Stimulated activated CD4-positive, alpha-beta T cell treated with anti-CD3 and anti-CD28 coated beads, Interleukin-4, amount 100 ng/mL, for 48 hours (primary cell): ENCODE results near the gene RANBP17.
"Not testable (repeated sequence)": the region's sequence is repeated elsewhere in the genome, so short reads cannot be mapped to it uniquely, and the experiment has no call there.

ENCODE experiments used
- DNase-seq, 2 donors: peaks; one replicate each; pipeline ENCODE4 v3.0.0-alpha.2; 2020; ENCODE audit warnings: low read depth in 2 of 2

RANBP17 gene

DNA sequence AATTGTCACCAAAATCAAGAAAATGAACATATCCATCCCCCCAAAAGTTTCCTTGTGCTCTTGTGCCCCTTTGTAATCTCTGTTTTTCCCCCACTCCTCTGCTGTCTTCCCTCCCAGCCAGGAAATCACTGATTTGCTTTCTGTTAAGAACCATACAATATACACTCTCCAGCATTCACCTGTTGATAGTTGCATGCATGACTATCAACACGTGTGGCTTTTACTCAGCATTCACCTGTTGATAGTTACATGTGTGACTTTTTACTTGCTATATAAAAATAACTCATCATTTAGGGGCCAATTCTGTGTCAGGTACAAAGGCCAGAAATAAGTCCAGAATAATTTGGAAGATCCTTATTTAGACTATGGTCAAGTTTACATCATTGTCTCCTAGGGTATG is 6.0 kb downstream of the RANBP17 start:
- no peak for DNase-seq

DNA sequence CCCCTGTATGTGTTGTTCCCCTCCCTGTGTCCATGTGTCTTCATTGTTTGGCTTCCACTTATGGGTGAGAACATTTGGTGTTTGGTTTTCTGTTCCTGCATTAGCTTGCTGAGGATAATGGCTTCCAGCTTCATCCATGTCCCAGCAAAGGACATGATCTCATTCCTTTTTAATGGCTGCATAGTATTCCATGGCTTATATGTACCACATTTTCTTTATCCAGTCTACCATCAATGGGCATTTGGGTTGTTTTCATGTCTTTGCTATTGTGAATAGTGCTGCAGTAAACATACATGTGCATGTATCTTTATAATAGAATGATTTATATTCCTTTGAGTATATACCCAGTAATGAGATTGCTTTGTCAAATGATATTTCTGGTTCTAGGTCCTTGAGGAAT is 8.6 kb downstream of the RANBP17 start:
- DNase-seq: not testable (repeated sequence)

DNA sequence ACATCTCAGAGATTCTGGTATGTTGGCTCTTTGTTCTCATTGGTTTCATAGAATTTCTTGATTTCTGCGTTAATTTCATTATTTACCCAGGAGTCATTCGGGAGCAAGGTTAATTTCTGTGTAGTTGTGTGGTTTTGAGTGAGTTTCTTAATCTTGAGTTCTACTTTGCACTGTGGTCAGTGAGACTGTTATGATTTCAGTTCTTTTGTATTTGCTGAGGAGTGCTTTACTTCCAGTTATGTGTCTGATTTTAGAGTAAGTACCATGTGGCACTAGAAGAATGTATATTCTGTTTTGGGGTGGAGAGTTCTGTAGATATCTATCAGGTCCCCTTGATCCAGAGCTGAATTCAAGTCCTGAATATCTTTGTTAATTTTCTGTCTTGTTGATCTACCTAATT is 12.2 kb downstream of the RANBP17 start:
- no peak for DNase-seq

DNA sequence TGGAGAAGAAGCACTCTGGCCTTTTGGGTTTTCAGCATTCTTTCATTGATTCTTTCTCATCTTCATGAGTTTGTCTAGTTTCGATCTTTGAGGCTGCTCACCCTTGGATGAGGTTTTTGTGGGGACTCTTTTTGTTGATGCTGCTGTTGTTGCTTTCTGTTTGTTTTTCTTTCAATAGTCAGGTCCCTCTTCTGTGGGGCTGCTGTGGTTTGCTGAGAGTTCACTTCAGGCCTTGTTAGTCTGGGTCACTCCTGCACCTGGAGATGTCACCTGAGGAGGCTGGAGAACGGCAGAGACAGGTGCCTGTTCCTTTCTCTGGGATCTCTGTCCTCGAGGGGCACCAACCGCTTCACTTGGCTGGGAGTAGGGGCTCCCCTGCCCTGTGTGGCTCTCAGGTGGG is 14.0 kb downstream of the RANBP17 start:
- no peak for DNase-seq

DNA sequence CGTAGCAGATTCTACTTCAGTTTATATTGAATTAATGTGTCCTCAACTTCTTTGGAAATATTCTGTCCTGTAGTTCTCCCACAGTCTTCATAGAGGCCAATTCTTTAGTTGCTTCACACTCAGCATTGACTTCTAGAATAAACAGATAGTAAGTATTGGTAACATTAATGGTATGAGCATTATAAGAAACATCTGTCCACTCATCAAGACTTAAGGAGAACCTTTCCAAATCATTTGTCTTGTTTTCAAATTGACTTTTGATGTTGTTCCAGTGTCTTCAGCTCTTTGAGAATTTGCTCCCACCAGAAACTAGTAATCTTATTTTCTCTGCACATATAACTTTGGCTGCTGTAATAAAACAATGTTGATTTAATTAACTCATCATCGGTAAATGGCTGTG is 18.3 kb downstream of the RANBP17 start:
- no peak for DNase-seq

DNA sequence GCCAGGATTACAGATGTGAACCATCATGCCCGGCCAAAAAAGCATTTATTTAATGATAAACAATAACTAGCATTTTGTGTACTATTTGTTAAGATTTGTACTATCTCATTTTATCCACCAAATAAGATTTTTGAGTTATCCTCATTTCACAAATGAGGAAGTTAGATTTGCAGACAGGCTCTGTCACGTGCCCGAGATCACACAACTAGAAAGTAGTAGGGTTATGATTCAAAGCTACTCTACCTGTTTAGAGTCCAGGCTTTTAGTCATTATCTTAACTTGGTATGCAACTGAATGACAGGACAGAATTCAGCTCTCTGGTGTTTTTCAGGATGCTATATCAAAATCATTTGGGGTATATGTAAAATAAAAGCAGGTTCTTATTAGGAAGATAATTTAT is 20.5 kb downstream of the RANBP17 start:
- no peak for DNase-seq

DNA sequence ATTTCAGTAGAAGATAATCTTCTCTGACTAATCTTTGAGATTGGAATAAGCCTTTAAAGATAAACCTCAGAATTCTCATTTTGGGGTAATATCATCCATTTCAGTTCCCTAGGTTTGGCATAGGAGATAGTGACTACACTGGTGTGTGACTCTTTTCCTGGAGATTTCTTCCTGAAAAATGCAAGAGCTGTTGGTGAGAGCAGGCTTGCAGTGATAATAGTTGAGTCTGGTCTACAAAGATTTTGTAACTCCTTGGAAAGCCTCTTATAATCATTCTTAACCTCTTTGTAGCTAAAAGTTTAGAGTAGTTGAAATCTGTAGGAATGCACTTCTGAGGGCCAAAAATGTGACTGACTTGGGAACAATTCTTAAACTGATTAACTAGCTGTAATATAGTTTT is 23.4 kb downstream of the RANBP17 start:
- no peak for DNase-seq

- DNase-seq: no peak
These were observed 24.0 kb downstream of the RANBP17 start for GRCh38 chr5:170885809-170886208.

DNA sequence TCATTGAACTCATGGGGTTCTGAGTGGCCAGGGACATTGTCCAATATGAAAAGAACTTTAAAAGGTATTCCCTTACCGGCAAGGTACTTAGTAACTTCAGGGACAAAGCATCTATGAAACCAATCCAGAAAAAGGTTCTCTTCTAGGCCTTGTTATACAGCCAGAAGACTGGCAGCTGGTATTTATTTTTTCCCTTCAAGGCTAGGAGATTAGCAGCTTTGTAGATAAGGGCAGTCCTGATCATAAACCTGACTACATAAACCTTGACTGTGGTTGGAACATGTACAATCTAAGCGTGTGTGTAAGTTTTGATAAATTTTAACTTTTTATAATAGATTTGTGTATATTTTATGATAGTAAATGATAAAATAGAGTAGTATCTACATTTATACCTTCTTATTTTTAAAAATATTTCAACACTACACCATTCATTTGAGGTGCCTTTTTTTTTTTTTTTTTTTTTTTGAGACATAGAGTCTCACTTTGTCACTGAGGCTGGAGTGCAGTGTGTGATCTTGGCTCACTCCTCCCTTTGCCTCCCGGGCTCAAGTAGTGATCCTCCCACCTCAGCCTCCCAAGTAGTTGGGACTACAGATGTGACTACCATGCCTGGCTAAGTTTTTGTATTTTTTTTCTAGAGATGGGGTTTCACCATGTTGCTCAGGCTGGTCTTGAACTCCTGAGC is 24.5 kb downstream of the RANBP17 start:
- no peak for DNase-seq

DNA sequence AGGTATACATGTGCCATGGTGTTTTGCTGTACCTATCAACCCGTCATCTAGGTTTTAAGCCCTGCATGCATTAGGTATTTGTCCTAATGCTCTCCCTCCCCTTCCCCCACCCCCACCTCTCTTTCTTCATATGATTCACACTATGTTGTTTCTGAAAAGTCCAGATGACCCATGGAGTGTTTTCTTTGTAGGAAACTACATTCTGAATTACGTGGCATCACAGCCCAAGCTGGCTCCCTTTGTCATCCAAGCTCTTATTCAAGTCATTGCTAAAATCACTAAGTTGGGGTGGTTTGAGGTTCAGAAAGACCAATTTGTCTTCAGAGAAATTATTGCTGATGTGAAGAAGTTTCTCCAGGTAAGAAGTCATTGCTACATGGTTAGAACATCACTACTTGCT is 30.4 kb downstream of the RANBP17 start:
- DNase-seq: no peak

DNA sequence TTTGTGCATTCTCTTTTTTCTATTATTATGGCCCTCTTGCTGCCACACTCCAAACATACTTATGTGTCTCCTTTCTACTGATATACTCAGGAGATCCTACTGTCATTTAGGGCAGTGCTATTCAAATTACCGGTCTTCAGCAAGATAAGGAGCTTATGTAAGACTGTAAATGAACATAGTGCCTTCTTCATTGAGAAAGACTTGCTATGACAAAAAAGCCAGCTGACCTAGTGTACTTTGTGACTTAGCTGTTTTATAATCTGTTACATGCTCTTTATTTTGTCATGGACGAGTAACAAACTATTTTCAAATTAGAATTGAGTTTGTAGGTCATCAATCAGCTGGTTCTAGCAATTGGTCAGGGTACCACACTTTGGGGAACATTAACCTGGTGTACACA is 32.8 kb downstream of the RANBP17 start:
- DNase-seq: no peak

- DNase-seq: no peak
These were observed 35.0 kb downstream of the RANBP17 start for GRCh38 chr5:170896779-170897178.

DNA sequence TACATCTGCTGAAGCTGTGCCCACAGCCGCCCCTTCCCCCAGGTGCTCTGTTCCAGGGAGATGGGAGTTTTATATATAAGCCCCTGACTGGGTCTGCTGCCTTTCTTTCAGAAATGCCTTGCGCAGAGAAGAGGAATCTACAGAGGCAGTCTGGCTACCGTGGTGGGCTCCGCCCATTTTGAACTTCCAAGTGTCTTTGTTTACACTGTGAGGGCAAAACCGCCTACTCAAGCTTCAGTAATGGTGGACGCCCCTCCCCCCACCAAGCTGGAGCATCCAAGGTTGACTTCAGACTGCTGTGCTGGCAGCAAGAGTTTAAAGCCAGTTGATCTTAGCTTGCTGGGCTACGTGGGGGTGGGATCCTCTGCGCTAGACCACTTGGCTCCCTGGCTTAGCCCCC is 41.3 kb downstream of the RANBP17 start:
- DNase-seq: no peak

DNA sequence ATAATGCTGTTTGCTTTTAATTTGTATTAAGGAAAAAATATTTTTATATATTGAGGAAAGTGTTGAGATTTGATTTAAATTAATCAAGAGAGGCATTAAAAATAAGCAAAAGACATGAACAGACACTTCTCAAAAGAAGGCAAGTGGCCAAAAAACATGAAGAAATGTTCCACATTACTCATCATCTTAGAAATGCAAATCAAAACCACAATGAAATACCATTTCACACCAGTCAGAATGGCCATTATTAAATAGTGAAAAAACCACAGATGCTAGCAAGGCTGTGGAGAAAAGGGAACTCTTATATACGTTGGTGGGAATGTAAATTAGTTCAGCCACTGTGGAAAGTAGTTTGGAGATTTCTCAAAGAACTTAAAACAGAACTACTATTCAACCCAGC is 45.9 kb downstream of the RANBP17 start:
- no peak for DNase-seq

GRCh38 chr5:170913573-170913972 is 51.8 kb downstream of the RANBP17 start:
- no peak for DNase-seq

GRCh38 chr5:170917113-170917512 is 55.3 kb downstream of the RANBP17 start:
- DNase-seq: no peak

DNA sequence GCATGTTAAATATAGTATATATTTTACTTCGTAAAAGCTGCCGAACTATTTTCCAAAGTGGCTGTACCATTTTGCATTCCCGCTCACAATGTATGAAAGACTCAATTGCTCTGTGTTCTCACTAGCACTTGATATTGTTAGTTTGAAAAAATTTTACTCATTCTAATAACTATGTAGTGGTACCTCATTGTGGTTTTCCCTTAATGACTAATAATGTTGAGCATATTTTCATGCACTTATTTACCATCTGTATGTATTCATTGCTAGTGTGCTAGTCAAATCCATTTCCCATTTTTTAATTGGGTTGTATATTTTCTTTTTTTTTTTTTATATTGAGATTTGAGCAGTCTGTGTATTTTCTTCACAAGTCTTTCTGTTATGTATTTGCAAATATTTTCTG is 58.4 kb downstream of the RANBP17 start:
- DNase-seq: no peak

DNA sequence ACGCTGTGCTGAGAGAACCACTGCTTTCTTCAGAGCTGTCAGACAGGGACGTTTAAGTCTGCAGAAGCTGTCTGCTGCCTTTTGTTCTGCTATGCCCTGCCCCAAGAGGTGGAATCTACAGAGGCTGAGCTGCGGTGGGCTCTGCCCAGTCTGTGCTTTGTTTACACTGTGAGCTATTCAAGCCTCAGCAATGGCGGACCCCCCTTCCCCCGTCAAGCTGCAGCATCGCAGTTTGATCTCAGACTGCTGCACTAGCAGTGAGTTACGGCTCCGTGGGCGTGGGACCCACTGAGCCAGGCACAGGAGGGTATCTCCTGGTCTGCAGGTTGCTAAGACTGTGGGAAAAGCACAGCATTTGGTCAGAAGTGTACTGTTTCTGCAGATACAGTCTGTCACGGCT is 60.5 kb downstream of the RANBP17 start:
- DNase-seq: not testable (repeated sequence)

DNA sequence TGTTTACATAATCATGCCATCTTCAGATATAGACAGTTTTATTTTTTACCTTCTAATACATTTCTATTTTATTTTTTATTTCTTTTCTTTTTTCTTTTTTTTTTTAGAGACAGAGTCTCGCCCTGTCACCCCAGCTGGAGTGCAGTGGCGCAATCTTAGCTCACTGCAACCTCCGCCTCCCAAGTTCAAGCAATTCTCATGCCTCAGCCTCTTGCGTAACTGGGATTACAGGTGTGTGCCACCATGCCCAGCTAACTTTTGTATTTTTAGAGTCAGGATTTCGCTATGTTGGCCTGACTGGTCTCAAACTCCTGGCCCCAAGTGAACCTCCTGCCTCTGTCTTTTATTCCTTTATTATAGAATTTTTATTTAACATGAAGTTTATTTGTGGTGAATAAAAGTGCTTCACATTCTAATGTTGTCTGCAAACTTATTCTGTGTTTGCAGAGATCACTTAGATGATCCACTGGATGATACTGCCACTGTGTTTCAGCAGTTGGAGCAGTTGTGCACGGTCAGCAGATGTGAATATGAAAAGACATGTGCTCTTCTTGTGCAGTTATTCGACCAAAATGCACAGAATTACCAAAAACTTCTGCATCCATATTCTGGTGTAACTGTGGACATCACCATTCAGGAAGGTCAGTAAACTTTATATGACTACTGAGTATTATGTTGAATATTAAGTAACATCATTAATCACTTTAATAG is 62.2 kb downstream of the RANBP17 start:
- no peak for DNase-seq

DNA sequence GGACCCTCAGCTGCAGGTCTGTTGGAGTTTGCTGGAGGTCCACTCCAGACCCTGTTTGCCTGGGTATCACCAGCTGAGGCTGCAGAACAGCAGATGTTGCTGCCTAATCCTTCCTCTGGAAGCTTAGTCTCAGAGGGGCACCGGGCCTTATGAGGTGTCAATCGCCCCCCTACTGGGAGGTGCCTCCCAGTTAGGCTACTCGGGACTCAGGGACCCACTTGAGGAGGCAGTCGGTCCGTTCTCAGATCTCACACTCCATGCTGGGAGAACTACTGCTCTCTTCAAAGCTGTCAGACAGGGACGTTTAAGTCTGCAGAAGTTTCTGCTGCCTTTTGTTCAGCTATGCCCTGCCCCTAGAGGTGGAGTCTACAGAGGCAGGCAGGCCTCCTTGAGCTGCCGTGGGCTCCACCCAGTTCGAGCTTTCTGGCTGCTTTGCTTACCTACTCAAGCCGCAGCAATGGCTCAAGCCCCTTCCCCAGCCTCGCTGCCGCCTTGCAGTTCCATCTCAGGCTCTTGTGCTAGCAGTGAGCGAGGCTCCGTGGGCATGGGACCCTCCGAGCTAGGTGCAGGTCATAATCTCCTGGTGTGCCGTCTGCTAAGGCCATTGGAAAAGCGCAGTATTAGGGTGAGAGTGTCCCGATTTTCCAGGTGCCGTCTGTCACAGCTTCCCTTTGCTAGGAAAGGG is 73.9 kb downstream of the RANBP17 start:
- DNase-seq: not testable (repeated sequence)

- no peak for DNase-seq
These were observed 75.3 kb downstream of the RANBP17 start for GRCh38 chr5:170937072-170937471.

- DNase-seq: no peak
These were observed 76.1 kb downstream of the RANBP17 start for GRCh38 chr5:170937914-170938313.

DNA sequence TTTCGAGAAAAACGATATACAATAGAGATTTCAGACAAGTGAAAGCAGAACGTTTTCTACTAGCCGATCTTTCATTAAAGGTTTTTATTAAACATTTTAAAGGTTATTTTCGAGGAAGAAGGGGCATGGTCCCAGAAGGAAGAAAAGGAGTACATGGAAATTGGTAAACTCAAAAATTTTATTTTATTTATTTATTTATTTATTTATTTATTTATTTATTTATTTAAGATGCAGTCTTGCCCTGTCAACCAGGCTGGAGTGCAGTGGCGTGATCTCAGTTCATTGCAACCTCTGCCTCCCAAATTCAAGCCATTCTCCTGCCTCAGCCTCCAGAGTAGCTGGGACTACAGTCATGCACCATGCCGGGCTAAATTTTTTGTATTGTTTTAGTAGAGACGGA is 77.4 kb downstream of the RANBP17 start:
- no peak for DNase-seq
